Ramos (cell line): ENCODE data around the gene TMEM81.

Experiments
- in situ Hi-C: fragments of 300-500 bp; cut with MboI; formaldehyde crosslinking; loops from one replicate; pipeline ENCODE4 v1.14.3; 2022; ENCODE audit warnings: low sequenced_read_pairs; ENCODE audit not compliant: unreplicated experiment

Gene TMEM81, protein sequence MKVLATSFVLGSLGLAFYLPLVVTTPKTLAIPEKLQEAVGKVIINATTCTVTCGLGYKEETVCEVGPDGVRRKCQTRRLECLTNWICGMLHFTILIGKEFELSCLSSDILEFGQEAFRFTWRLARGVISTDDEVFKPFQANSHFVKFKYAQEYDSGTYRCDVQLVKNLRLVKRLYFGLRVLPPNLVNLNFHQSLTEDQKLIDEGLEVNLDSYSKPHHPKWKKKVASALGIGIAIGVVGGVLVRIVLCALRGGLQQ

DNA sequence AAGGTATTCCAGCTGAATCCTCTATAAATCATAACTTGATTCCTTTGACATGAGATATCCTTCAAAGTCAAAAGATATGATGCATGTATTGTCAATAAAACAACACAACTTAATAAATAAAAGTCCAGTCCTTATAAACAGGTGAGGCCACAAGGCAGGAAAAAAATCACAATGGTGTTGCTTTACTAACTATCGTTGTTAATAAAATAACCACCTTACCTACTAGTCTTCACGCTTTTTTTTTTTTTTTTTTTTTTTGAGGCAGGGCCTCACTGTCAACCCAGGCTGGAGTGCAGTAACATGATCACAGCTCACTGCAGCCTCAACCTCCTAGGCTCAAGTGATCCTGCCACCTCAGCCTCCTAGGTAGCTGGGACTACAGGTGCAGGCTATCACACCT lies at the start of gene TMEM81:
Gene TMEM81, minus strand, starts transcription at position 101 of the 400 bp plus-strand sequence. CDS start 140 bp downstream, outside the sequence.
- in situ Hi-C loops: no loop called here

GRCh38 chr1:205133287-205133686 lies 49.0 kb upstream of the TMEM81 start:
- in situ Hi-C loops: no loop called here

GRCh38 chr1:205129447-205130029 lies 45.3 kb upstream of the TMEM81 start:
- in situ Hi-C loops: no loop called here

DNA sequence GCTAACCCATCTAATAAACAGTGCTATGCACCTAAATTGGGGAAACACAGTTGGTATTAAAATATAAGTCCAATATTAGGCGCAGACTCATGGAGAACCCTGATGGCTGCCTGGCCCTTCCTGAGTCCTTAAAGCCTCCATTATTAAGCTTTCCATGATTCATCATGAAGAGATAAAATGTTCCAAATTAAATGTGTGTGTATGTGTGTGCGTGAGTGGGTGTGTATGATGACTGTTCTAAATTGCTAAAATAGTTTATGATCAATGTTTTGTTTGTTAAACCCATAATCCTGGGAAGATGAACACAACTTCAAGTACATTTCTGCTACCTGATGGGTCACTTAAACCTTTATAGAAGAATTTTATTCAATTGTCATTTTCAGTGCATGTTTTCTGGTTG lies 43.8 kb upstream of the TMEM81 start:
- in situ Hi-C loops: no loop called here

- in situ Hi-C loops: no loop called here
Observed at GRCh38 chr1:205127646-205128045, 43.4 kb upstream of the TMEM81 start.

DNA sequence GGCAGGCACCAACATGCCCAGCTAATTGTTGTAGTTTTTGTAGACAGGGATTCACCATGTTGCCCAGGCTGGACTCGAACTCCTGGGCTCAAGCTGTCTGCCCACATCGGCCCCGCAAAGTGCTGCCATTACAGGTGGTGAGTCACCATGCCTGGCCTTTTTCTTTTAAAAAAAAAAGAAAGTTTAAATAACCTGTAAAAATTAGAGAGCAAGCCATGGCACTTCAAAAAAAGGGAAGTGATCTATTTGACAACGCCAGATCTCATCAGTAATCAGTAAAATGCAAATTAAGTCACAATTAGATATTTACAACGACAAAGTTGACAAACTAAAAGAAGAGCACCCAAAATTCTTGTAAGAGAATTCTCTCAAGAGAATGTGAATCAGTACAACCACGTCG lies 40.5 kb upstream of the TMEM81 start:
- in situ Hi-C loops: no loop called here

DNA sequence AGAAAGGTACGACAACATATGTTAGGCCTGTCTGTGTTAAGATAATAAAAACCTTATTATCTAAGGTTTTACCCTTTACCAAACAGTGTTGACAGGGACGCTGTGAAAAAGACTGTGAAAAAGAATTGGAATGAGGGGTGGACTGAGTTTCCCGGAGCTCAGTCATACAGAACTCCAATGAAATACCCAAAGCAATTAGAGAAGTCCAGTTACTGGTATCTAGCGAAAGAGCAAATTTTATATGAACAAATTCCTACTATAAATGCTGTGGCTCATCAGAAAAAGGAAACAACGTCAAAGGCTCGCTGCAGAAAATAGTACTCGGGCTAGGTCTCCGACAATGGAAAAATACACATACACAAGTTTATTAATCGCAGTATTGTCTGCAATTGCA lies 38.2 kb upstream of the TMEM81 start:
- in situ Hi-C loops: no loop called here

- in situ Hi-C loops: no loop called here
Observed at GRCh38 chr1:205121660-205122488, 37.6 kb upstream of the TMEM81 start, which contains the start of gene RBBP5. RBBP5 (minus strand) TSS chr1:205121978; CDS start chr1:205121873, 105 bp downstream.

GRCh38 chr1:205118752-205119151 lies 34.5 kb upstream of the TMEM81 start:
- in situ Hi-C loops: no loop called here

GRCh38 chr1:205111354-205111753 lies 27.1 kb upstream of the TMEM81 start:
- in situ Hi-C loops: no loop called here

- in situ Hi-C loops: no loop called here
Observed at GRCh38 chr1:205109711-205110110, 25.5 kb upstream of the TMEM81 start.

GRCh38 chr1:205109269-205109668 lies 25.0 kb upstream of the TMEM81 start:
- in situ Hi-C loops: no loop called here

DNA sequence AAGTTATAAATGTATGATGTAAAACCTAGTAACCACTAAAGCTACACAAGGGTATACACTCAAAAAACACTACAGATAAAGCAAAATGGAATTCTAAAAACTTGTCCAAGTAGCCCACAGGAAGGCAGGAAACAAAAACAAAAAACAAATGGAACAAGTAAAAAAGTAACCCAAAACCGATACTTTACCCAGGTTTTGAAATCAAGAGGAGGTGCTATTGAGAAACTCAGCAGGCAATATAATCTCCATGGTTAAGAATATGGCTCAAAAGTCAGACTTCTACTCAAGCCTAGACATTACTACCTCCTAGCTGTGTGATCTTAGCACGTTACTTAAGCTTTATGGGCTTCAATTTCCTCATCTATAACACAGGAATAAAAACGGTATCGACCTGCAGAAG lies 24.2 kb upstream of the TMEM81 start:
- in situ Hi-C loops: no loop called here

DNA sequence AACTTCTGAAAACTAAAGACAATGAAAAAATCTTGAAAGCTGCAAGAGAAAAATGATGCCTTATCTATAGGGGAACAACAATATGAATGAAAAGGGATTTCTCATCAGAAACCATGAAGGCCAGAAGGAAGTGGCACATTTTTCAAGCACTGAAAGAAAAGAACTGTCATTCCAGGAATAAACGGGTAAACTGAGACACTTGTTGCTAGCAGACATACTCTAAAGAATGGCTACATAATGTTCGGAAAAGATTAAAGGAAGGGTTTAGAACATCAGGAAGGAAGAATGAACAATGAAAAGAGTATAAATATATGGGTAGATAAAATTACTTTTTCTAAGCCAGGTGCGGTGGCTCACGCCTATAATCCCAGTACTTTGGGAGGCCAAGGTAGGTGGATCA lies 23.1 kb upstream of the TMEM81 start:
- in situ Hi-C loops: no loop called here

- in situ Hi-C loops: no loop called here
Observed at GRCh38 chr1:205102404-205102803, 18.1 kb upstream of the TMEM81 start.

- in situ Hi-C loops: no loop called here
Observed at GRCh38 chr1:205098242-205098641, 14.0 kb upstream of the TMEM81 start.

DNA sequence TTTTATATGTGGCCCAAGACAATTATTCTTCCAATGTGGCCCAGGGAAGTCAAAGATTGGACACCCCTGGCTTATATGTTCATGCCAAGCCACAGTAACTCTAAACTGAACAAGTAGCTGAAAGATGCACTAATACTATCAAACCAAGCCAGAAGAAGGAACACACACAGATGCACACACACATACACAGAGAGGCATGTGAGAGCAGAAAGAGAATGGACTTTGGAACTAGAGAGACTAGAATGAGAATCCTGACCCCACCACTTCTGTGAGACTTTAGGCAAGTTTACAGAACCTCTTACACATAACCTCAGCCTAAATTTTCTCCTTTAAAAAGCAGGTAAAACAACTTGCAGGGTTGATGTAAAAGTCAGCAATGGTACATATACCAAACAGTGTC lies 11.2 kb upstream of the TMEM81 start:
- in situ Hi-C loops: no loop called here

DNA sequence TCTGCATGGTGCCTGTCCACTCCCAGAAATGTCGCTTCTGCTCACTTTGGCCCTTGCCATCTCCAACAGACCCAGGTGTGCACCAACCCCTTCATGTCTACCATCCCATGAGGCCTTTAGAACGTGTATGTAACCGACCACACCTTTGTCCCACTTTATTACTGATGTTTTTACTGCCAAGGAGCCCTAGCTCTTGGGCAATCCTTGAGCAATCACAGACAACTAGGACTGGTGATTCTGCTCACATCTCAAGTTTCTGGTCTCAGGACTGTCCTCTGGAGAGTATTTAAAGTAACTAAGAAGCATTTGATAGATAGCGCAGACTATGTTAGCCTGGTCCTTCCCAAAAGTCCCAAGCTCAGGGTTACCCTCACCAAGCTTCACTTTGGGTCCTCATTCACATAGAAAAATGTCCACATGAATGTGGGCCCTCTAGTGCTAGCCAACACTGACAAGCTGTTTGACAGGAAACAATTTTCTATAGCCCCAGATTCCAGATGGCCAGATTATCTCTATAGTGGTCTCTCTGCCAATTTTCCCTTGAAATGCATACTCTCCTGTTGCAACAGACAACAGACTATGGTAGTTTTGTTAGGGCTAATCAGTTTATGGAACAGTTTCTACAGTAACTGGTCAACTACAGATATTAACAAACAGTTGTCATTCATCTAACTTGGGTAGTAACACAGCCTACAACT lies 6.9 kb upstream of the TMEM81 start:
- in situ Hi-C loops: no loop called here

- in situ Hi-C loops: no loop called here
Observed at GRCh38 chr1:205088341-205088740, 4.1 kb upstream of the TMEM81 start.

- in situ Hi-C loops: no loop called here
Observed at GRCh38 chr1:205082431-205082830, 1.8 kb downstream of the TMEM81 start.

- in situ Hi-C loops: no loop called here
Observed at GRCh38 chr1:205077934-205078311, 6.3 kb downstream of the TMEM81 start.
